Osteocyte (in vitro differentiated cells): ENCODE results near the gene RHCE. TPM values are rescaled to one million over a fixed set of nuclear protein-coding genes. Genes with fewer than 3 reads are reported as not detected.

ENCODE experiments used
- DNase-seq: peaks from one replicate; pipeline ENCODE4 v3.0.0; 2021; ENCODE audit warnings: mixed read lengths; ENCODE audit not compliant: unreplicated experiment; ENCODE audit errors: extremely low spot score
- H3K27ac Mint-ChIP-seq: one replicate; pipeline ENCODE4 v1.8.0; 2021; ENCODE audit warnings: mild to moderate bottlenecking, mixed read lengths; ENCODE audit not compliant: unreplicated experiment
- H3K27me3 Mint-ChIP-seq: one replicate; pipeline ENCODE4 v1.8.0; 2021; ENCODE audit warnings: mixed read lengths; ENCODE audit not compliant: unreplicated experiment
- H3K36me3 Mint-ChIP-seq: one replicate; pipeline ENCODE4 v1.8.0; 2021; ENCODE audit warnings: mixed read lengths; ENCODE audit not compliant: unreplicated experiment
- H3K4me1 Mint-ChIP-seq: one replicate; pipeline ENCODE4 v1.8.0; 2021; ENCODE audit warnings: mixed read lengths; ENCODE audit not compliant: unreplicated experiment
- H3K4me3 Mint-ChIP-seq: one replicate; pipeline ENCODE4 v1.8.0; 2021; ENCODE audit warnings: mild to moderate bottlenecking, moderate library complexity, mixed read lengths; ENCODE audit not compliant: unreplicated experiment
- H3K9me3 Mint-ChIP-seq: one replicate; pipeline ENCODE4 v1.8.0; 2021; ENCODE audit warnings: mixed read lengths; ENCODE audit not compliant: unreplicated experiment
- CTCF ChIP-seq: fragments of 200-600 bp; sonication (generic); IDR thresholded peaks from 2 replicates; pipeline ENCODE4 v1.5.0; 2021; ENCODE audit warnings: antibody characterized with exemption, mild to moderate bottlenecking, moderate library complexity
- total RNA-seq: library from RNA; stranded (reverse); gene quantifications from 2 replicates; pipeline ENCODE4 v1.2.1, GENCODE V29; 2021

Gene RHCE
- total RNA-seq, 1 donor from 2014 or later: 0.40 TPM

DNA sequence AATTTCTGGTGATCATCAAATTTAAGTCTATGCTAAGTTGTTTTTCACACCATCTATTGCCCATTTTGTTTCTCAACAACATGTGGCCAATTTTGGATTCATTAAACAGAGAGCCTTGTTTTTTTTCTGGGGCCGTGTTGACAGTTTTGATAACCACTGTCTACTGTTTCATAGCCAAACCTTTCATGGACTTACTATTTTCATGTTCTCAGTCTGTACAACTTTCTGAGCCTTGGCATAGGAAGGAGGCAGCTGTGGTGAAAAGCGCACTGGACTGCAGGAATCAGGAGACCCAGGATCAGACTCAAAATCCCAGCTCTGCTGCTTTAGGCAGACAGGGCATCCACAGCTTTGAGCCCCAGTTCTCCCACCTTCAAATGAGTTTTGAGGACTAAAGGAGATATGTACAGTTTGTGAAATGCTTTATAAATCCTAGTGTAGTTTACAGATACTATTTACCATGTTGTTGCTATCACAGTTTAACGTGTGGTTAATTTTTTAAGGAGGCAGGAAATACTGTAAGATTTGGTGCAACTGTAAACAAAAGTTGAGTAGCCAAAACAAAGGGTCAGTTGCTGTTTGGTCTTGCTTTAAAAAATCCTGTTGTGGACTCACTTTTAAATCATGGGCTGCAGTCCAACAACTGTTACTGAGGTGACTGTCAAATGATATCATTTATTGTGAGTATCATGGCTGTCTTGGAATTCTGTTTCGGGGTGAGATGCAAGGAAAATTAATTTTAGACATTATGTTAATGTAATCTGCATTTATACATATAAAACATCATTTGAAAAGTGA, 13.0 kb upstream of the RHCE start:
- H3K36me3 Mint-ChIP-seq: no peaks in the 10 kb centered on the region
- no peaks in the 10 kb centered on the region for H3K27me3 Mint-ChIP-seq
- no peaks in the 10 kb centered on the region for H3K9me3 Mint-ChIP-seq
- DNase-seq: no peak
- peak overlapping the region; percentile 83 for H3K4me3 Mint-ChIP-seq
- peaks cover 64% of the 10 kb centered on the region for H3K4me1 Mint-ChIP-seq
- no peak for TF ChIP-seq CTCF
- peak overlapping the region; percentile 58 for H3K27ac Mint-ChIP-seq

GRCh38 chr1:25432749-25433388, 12.2 kb upstream of the RHCE start:
- H3K4me1 Mint-ChIP-seq: peaks cover 65% of the 10 kb centered on the region
- peak overlapping the region; percentile 58 for H3K27ac Mint-ChIP-seq
- peak overlapping the region; percentile 83 for H3K4me3 Mint-ChIP-seq
- DNase-seq: no peak
- H3K36me3 Mint-ChIP-seq: no peaks in the 10 kb centered on the region
- H3K27me3 Mint-ChIP-seq: no peaks in the 10 kb centered on the region
- H3K9me3 Mint-ChIP-seq: no peaks in the 10 kb centered on the region
- no peak for TF ChIP-seq CTCF

DNA sequence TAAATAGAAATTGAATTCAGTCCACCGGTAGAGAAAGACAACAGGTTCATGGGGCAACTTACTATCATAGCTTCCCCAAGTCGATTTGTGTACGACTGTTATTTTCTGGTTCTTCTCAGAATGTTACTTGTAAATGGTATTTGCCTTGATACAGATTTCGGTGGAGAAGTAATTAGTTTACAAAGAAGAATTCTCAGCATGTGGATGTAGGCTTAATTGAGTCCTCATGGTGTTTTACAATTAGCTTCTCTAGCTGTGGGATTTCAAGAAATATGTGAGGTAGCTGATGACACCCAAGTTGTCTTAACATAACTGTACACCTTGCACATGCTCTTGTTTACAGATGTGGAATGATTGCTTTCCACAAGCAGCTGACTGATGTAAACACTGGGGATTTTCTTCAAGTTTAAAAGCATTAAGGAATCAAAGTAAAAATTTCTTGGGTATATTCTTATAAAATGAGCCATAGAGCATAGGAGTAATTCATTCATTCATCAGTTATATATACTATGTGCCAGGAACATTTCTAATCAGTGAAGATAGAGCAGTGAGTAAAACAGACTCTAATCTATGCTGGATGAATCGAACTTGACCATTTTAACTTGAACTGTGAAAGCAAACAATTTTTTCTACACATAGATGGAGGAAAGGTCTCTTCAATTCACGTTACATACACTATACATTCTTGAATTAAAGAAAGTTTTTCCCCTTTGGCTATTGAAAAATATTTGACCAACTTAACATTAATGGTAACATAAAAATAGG, 11.5 kb upstream of the RHCE start:
- Mint-ChIP-seq H3K9me3 (no peaks in the 10 kb centered on the region), H3K27ac (peak overlapping the region; percentile 67), H3K4me1 (peaks cover 65% of the 10 kb centered on the region), H3K4me3 (peak overlapping the region; percentile 83), H3K36me3 (no peaks in the 10 kb centered on the region), H3K27me3 (no peaks in the 10 kb centered on the region)
- TF ChIP-seq CTCF: no peak
- DNase-seq: no peak

- no peaks in the 10 kb centered on the region for H3K9me3 Mint-ChIP-seq
- H3K4me1 Mint-ChIP-seq: peaks cover 56% of the 10 kb centered on the region
- H3K4me3 Mint-ChIP-seq: peak overlapping the region; percentile 91
- H3K27ac Mint-ChIP-seq: peak overlapping the region; percentile 67
- no peaks in the 10 kb centered on the region for H3K36me3 Mint-ChIP-seq
- TF ChIP-seq CTCF: no peak
- no peak for DNase-seq
- H3K27me3 Mint-ChIP-seq: no peaks in the 10 kb centered on the region
Observed at GRCh38 chr1:25430967-25431881, 10.6 kb upstream of the RHCE start.
